Measurements from ENCODE around the gene EPHB2.
A peak's percentile ranks its signal among the peaks of the same experiment; 100 is the strongest.
"Not testable (repeated sequence)": the region's sequence is repeated elsewhere in the genome, so short reads cannot be mapped to it uniquely, and the experiment has no call there.

The EPHB2 gene

DNA sequence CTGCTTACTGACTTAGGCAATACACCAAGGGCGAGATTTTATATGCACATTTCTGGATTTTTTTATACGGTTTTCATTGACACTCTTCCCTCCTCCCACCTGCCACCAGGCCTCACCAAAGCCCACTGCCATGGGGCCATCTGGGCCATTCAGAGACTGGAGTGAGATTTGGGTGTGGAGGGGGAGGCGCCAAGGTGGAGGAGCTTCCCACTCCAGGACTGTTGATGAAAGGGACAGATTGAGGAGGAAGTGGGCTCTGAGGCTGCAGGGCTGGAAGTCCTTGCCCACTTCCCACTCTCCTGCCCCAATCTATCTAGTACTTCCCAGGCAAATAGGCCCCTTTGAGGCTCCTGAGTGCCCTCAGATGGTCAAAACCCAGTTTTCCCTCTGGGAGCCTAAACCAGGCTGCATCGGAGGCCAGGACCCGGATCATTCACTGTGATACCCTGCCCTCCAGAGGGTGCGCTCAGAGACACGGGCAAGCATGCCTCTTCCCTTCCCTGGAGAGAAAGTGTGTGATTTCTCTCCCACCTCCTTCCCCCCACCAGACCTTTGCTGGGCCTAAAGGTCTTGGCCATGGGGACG lies 204.1 kb downstream of the EPHB2 start:
- DNase-seq (ENCODE audit: low read depth, low spot score), result peak; percentile 18

DNA sequence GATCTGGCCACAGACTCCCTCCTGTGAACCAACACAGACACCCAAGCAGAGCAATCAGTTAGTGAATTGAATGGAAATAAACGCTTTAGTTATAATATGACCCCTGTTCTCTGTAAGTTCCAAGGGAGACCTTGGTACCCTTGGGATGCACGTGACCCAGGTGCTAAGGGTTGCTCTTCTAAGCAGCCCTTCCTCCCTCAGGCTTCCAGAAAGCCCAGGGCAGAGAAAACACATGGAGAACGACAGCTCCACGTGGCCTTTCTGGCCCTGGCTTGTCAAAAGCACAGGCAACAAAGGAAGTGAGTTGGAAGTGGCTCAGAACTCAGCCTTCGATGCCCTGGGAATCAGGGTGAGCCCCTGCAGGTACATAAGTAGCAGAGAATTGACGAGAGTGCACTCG lies 204.6 kb downstream of the EPHB2 start:
- DNase-seq (ENCODE audit: low read depth, low spot score), result no peak

DNA sequence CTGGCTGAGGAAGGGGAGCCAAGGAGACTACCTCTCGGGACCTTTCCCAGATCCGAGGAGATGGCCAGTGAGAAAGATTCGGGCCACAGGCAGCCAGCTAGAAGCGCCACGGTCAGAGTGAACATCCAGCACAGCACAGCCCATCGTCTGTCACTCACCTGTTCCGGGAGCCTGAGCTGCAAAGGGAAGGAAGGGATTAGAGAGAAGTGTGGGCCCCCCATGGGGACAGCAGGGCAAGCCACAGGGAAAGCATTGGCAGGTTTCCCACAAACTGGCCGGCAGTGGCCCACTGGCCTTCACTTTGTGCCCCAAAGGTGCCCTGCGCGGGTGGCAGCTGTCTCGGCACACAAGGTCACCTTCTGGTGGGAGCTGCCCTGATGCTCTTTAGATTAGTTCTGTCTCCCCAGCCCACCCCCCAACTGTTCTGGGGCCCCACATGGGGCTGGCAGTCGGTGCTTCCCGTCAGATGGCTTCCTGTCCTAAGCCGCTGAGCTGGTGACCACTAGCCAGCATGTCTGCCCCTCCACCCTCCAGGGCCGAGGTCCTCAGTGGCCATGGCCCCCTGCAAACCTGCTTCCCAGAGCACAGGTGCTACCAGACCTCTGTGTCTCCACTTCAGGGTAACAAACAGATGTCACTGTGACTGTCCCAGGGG lies 205.3 kb downstream of the EPHB2 start:
- no peak for DNase-seq (ENCODE audit: low read depth, low spot score)

DNA sequence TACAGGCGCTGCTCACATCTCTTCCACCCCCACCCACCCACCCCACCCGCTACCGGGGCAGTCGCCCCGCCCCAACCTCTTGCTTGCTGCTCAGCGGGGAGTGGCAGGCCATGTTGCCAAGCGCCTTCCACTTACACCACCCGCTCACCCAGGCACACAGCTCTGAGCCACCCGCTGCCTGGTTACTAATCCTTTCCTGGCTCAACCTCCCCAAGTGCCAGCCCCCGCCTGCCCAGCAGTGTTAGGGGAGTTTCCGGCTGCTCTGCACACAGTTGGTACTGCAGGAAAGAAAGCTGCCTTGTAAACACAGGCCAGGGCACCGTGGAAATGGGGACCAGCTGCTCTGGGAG lies 205.8 kb downstream of the EPHB2 start:
- DNase-seq (ENCODE audit: low read depth, low spot score), result no peak

- no peak for DNase-seq (ENCODE audit: low read depth, low spot score)
Measured at GRCh38 chr1:22917989-22918388, 207.3 kb downstream of the EPHB2 start.

DNA sequence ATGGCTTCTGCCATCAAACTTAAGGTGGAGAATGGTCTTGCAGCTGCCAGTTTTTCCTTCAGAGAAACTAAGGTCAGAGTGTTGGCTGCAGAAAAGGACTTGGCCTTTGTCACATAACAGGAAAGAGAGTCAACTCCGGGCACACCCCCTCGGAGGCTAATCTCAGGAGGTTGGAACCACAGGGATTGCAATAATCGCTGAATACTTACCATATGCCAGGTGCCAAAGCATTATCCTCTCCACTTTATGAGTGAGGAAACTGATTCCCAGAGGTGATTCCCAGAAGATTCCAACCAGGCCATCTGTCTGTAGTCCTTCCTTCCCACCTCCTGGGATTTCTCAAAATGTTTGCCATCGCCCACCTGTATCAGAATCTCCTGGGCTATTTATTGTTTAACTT lies 208.0 kb downstream of the EPHB2 start:
- DNase-seq (ENCODE audit: low read depth, low spot score), result no peak

GRCh38 chr1:22919341-22920025 lies 208.8 kb downstream of the EPHB2 start:
- DNase-seq (ENCODE audit: low read depth, low spot score), result no peak

GRCh38 chr1:22920026-22920733 lies 209.5 kb downstream of the EPHB2 start:
- no peak for DNase-seq (ENCODE audit: low read depth, low spot score)

DNA sequence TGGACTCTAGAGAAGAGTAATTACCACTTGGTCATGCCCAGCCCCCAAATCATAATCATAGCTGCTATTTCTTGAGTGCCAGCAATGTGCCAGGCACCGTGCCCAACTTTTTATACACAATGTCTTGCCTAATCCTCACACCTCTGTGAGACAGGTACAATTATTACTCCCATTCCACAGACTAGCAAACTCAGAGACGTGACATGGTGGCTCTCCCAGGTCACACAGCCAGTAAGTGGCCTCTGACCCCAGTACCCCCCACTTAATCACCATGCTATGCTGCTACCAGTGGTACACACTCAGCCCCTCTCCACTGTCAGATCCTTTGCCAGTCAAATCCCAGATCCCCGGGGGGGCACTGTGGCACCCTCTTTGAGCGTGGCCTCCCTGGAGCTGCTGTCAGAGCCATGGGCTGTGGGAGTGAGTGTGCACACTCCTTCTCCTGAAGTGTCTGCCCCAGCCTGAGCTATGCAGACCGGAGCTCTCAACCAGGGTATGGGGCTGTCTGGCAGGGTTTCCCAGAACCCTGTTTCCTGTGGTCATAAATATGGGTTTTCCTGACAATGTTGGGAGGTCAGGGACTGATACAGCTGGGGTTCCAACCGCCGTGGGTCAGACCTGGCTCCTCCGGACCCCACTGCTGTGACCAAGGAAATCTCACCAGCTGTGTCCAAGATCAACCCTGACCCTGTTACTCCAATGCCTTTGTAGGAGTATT lies 210.3 kb downstream of the EPHB2 start:
- no peak for DNase-seq (ENCODE audit: low read depth, low spot score)

- DNase-seq (ENCODE audit: low read depth, low spot score), result no peak
Measured at GRCh38 chr1:22921452-22922126, 210.9 kb downstream of the EPHB2 start.

DNA sequence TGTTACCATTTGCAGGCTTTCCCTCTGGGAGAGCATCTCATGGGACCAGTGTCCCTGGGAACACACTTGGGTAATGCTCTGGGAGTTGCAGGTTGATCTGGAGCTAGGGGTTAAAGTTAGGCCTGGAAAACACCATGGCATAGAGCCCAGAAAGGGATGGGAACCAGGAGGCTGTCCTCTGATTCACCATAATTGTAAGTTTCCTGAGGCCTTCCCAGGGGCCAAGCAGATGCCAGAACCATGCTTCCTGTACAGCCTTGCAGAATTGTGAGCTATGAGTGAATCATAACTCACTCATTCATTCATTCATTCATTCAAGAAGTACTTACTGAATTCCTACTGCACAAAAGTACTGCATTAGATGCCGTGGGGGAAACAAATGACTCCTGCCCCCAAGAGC lies 212.0 kb downstream of the EPHB2 start:
- no peak for DNase-seq (ENCODE audit: low read depth, low spot score)

DNA sequence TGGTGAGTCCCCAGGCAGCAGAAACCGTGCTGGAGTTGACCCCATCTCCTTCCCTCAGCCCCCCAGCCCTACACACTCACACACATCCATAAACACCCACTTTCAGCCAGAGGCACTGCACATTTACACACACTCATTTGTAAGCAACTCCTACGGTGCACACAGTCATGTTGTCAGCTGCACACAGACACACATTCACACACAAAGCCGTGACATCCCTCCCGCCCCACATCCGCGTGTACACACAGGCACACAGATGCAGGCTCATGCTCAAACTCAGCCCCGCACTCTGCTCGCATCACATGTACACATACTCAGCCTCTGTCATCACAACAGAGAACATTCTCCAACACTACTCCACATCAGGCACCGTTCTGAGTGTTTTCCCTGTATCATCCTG lies 214.5 kb downstream of the EPHB2 start:
- no peak for DNase-seq (ENCODE audit: low read depth, low spot score)

GRCh38 chr1:22930240-22930912 lies 219.7 kb downstream of the EPHB2 start:
- DNase-seq (ENCODE audit: low read depth, low spot score), result peak; percentile 82

- DNase-seq (ENCODE audit: low read depth, low spot score), result no peak
Measured at GRCh38 chr1:22932803-22933470, 222.3 kb downstream of the EPHB2 start.

GRCh38 chr1:22935433-22935832 lies 224.8 kb downstream of the EPHB2 start:
- no peak for DNase-seq (ENCODE audit: low read depth, low spot score)

DNA sequence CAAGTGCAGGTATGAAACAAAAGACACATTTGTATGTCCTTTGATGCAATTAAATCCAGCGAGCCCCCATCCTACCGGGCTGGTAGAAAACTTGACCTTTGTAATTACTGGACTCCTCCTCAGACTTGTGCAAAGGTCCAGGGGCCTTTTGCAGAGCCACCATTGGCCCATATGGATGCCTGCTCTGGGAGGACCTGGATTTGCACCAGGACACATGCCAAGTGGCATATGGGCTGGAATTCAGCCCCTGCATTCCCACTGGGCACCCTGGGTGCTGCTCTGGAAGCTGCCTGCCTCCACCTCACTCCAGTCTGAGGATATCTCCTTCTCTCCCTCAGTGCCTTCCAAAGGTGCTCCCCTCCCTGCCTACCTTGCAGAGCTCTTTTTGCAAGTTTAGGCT lies 226.0 kb downstream of the EPHB2 start:
- no peak for DNase-seq (ENCODE audit: low read depth, low spot score)

GRCh38 chr1:22941257-22941656 lies 230.6 kb downstream of the EPHB2 start:
- no peak for DNase-seq (ENCODE audit: low read depth, low spot score)

DNA sequence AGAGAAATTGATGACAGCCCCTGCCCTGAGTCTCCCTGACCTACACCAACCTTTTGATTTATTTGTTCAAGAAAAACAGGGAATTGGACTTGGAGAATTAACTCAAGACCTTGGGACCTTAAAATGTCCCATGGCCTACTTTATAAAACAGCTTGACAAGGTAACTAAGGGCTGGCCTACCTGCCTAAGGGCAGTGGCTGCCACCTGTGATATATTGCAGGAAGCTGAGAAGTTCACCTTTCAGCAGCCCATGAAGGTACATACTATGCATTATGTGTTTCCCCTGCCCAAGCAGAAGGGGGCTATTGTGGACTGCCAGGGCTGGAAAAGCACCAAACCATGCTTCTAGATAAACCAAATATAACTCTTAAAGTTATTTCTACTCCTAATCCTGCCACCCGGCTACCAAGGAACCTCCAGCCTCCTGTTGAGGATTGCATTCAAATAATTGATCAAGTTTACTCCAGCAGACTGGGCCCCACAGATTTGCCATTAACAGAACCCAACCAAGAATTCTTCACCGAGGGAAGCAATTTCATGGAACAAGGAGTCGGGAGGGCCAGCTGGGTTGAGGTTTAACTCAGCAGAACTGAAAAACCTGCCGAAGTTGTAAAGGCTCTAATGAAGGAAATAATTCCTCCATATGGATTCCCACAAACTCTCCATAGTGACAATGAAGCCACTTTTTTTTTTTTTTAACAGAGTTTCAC lies 233.9 kb downstream of the EPHB2 start:
- no peak for DNase-seq (ENCODE audit: low read depth, low spot score)

DNA sequence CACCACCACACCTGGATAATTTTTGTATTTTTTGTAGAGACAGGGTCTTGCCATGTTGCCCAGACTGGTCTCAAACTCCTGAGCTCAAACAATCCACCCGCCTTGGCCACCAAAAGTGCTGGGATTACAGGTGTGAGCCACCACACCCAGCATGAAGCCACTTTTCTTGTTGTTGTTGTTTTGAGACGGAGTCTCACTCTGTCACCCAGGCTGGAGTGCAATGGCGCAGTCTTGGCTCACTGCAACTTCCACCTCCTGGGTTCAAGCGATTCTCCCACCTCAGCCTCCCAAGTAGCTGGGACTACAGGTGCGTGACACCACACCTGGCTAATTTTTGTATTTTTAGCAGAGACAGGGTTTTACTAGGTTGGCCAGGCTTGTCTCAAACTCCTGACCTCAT lies 234.5 kb downstream of the EPHB2 start:
- not testable (repeated sequence) for DNase-seq (ENCODE audit: low read depth, low spot score)
